ENCODE results near the gene ZNF25.
"Not testable (repeated sequence)": the region's sequence is repeated elsewhere in the genome, so short reads cannot be mapped to it uniquely, and the experiment has no call there.

ZNF25 gene

GRCh38 chr10:37976091-37976879 is at the start of gene ZNF25:
Gene ZNF25, minus strand, starts transcription at chr10:37976647. Its CDS starts 4,925 bp downstream, at chr10:37971722.
- in situ Hi-C loops (cut with HindIII; ENCODE audit: low sequenced_read_pairs), result no loop called here

GRCh38 chr10:38025283-38025682 is 48.8 kb upstream of the ZNF25 start:
- in situ Hi-C loops (cut with HindIII; ENCODE audit: low sequenced_read_pairs), result no loop called here

- in situ Hi-C loops (cut with HindIII; ENCODE audit: low sequenced_read_pairs), result not testable (repeated sequence)
These were observed 42.7 kb upstream of the ZNF25 start for GRCh38 chr10:38019124-38019523.

- in situ Hi-C loops (cut with HindIII; ENCODE audit: low sequenced_read_pairs), result no loop called here
These were observed 39.9 kb upstream of the ZNF25 start for GRCh38 chr10:38016354-38016753.

- in situ Hi-C loops (cut with HindIII; ENCODE audit: low sequenced_read_pairs), result no loop called here
These were observed 33.9 kb upstream of the ZNF25 start, which contains the start of gene ZNF33A for GRCh38 chr10:38010119-38010903. Gene ZNF33A, plus strand, starts transcription at chr10:38010675. Its CDS starts 1,667 bp downstream, at chr10:38012342.

GRCh38 chr10:38007991-38008390 is 31.5 kb upstream of the ZNF25 start:
- in situ Hi-C loops (cut with HindIII; ENCODE audit: low sequenced_read_pairs), result no loop called here

- in situ Hi-C loops (cut with HindIII; ENCODE audit: low sequenced_read_pairs), result no loop called here
These were observed 31.1 kb upstream of the ZNF25 start for GRCh38 chr10:38007551-38007950.

- in situ Hi-C loops (cut with HindIII; ENCODE audit: low sequenced_read_pairs), result no loop called here
These were observed 27.1 kb upstream of the ZNF25 start for GRCh38 chr10:38003588-38003987.

GRCh38 chr10:38003026-38003425 is 26.6 kb upstream of the ZNF25 start:
- in situ Hi-C loops (cut with HindIII; ENCODE audit: low sequenced_read_pairs), result no loop called here

- in situ Hi-C loops (cut with HindIII; ENCODE audit: low sequenced_read_pairs), result not testable (repeated sequence)
These were observed 24.0 kb upstream of the ZNF25 start for GRCh38 chr10:38000474-38000873.

- in situ Hi-C loops (cut with HindIII; ENCODE audit: low sequenced_read_pairs), result not testable (repeated sequence)
These were observed 22.5 kb upstream of the ZNF25 start for GRCh38 chr10:37998920-37999319.

- in situ Hi-C loops (cut with HindIII; ENCODE audit: low sequenced_read_pairs), result no loop called here
These were observed 15.6 kb upstream of the ZNF25 start for GRCh38 chr10:37992083-37992482.

GRCh38 chr10:37991655-37992054 is 15.2 kb upstream of the ZNF25 start:
- in situ Hi-C loops (cut with HindIII; ENCODE audit: low sequenced_read_pairs), result no loop called here

- in situ Hi-C loops (cut with HindIII; ENCODE audit: low sequenced_read_pairs), result no loop called here
These were observed 395 bp upstream of the ZNF25 start for GRCh38 chr10:37976880-37977203.

- in situ Hi-C loops (cut with HindIII; ENCODE audit: low sequenced_read_pairs), result no loop called here
These were observed 951 bp downstream of the ZNF25 start for GRCh38 chr10:37975401-37975991.

GRCh38 chr10:37972396-37972795 is 4.1 kb downstream of the ZNF25 start:
- in situ Hi-C loops (cut with HindIII; ENCODE audit: low sequenced_read_pairs), result no loop called here

- in situ Hi-C loops (cut with HindIII; ENCODE audit: low sequenced_read_pairs), result no loop called here
These were observed 11.4 kb downstream of the ZNF25 start for GRCh38 chr10:37965006-37965405.

- in situ Hi-C loops (cut with HindIII; ENCODE audit: low sequenced_read_pairs), result no loop called here
These were observed 15.8 kb downstream of the ZNF25 start for GRCh38 chr10:37960591-37961137.

GRCh38 chr10:37957841-37958240 is 18.6 kb downstream of the ZNF25 start:
- in situ Hi-C loops (cut with HindIII; ENCODE audit: low sequenced_read_pairs), result no loop called here

- in situ Hi-C loops (cut with HindIII; ENCODE audit: low sequenced_read_pairs), result no loop called here
These were observed 23.5 kb downstream of the ZNF25 start for GRCh38 chr10:37952926-37953325.

GRCh38 chr10:37952043-37952755 is 24.2 kb downstream of the ZNF25 start:
- in situ Hi-C loops (cut with HindIII; ENCODE audit: low sequenced_read_pairs), result no loop called here

All from endothelial cell of hepatic sinusoid (primary cell).